ENCODE measurements around the gene DISC1. TPM values are rescaled to one million over a fixed set of nuclear protein-coding genes. Genes with fewer than 3 reads are reported as not detected.
"Not testable (repeated sequence)": the region's sequence is repeated elsewhere in the genome, so short reads cannot be mapped to it uniquely, and the experiment has no call there.

Gene DISC1
- total RNA-seq, 4 donors from 2014 or later, result 3.3 to 11.4 (median 4.2) TPM

GRCh38 chr1:231966983-231967382 lies 340.4 kb downstream of the DISC1 start:
- Histone ChIP-seq H3K4me3 (no peak overlapping the region), H3K27ac (no peak overlapping the region), H3K9me3 (no peaks in the 10 kb centered on the region), H3K4me1 (peaks cover 0 to 8% (median 0%) of the 10 kb centered on the region in 3 donors), H3K27me3 (no peaks in the 10 kb centered on the region), H3K36me3 (no peaks in the 10 kb centered on the region)
- intact Hi-C loops (cut with DNase I), result no loop called here
- 96 to 98% methylated on average over 2 of the region's 2 CpGs for whole genome bisulfite sequencing, 2 donors
- DNase-seq, result no peak
- no peak for TF ChIP-seq POLR2A (IDR thresholded peaks at IDR 0.05)
- TF ChIP-seq, protein P1, sequence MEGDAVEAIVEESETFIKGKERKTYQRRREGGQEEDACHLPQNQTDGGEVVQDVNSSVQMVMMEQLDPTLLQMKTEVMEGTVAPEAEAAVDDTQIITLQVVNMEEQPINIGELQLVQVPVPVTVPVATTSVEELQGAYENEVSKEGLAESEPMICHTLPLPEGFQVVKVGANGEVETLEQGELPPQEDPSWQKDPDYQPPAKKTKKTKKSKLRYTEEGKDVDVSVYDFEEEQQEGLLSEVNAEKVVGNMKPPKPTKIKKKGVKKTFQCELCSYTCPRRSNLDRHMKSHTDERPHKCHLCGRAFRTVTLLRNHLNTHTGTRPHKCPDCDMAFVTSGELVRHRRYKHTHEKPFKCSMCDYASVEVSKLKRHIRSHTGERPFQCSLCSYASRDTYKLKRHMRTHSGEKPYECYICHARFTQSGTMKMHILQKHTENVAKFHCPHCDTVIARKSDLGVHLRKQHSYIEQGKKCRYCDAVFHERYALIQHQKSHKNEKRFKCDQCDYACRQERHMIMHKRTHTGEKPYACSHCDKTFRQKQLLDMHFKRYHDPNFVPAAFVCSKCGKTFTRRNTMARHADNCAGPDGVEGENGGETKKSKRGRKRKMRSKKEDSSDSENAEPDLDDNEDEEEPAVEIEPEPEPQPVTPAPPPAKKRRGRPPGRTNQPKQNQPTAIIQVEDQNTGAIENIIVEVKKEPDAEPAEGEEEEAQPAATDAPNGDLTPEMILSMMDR (IDR thresholded peaks at IDR 0.05), result no peak

DNA sequence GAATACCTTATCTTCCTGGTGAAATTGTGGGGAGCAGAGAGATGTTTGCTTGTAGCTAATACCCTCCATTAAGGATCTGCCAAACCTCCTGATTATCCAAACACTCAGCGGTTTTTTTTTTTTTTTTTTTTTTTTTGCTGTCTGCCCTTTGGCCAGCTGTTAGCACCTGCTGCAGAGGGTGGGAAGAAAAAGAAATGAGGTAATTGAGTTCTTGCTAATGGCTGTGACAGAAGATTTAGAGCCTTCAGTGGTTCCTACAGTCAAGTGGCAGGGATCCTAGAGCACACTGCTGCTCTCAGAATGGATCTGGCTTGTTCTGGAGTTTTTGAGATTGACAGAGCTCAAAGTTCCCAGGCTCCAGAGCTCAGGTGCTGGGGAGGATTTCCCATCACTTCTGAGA lies 342.5 kb downstream of the DISC1 start:
- H3K36me3 ChIP-seq, result no peaks in the 10 kb centered on the region
- intact Hi-C loops (cut with DNase I), result no loop called here
- no peak for DNase-seq
- WGBS, 2 donors, result 62 to 70% methylated on average over 1 of the region's 1 CpG
- H3K27me3 ChIP-seq, result no peaks in the 10 kb centered on the region
- no peaks in the 10 kb centered on the region for H3K9me3 ChIP-seq
- TF ChIP-seq, protein P1 (IDR thresholded peaks at IDR 0.05), result no peak
- TF ChIP-seq POLR2A (IDR thresholded peaks at IDR 0.05), result no peak
- no peak overlapping the region for H3K4me3 ChIP-seq
- no peak overlapping the region for H3K27ac ChIP-seq
- peaks cover 0 to 8% (median 0%) of the 10 kb centered on the region in 3 donors for H3K4me1 ChIP-seq

DNA sequence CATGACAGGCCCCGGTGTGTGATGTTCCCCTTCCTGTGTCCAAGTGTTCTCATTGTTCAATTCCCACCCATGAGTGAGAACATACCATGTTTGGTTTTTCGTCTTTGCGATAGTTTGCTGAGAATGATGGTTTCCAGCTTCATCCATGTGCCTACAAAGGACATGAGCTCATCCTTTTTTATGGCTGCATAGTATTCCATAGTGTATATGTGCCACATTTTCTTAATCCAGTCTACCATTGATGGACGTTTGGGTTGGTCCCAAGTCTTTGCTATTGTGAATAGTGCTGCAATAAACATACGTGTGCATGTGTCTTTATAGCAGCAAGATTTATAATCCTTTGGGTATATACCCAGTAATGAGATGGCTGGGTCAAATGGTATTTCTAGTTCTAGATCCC lies 343.2 kb downstream of the DISC1 start:
- H3K4me3 ChIP-seq; DNase-seq; H3K27me3 ChIP-seq; H3K9me3 ChIP-seq; H3K36me3 ChIP-seq; intact Hi-C loops (cut with DNase I); H3K27ac ChIP-seq; H3K4me1 ChIP-seq: not testable (repeated sequence)
- WGBS, 2 donors, result 91 to 95% methylated on average over 5 of the region's 5 CpGs

DNA sequence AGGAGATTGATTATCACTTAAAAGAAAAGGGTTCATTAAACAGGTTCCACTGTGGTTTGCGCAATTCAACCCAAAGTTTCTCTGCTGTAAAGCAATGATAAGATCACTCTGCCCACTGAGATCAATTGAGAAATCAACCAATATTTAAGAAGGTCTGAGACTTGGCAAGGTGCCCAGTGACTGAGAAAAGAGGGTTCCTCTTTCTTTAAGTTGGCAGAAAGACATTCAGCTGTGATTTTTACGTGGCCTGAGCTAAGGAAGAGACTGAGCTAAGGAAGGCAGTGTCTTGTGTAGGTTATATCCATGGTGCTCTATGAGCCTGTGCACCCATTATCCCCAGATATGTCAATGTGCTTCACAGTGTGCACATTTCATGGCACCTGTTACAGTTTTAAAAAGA lies 344.1 kb downstream of the DISC1 start:
- no peak for DNase-seq
- Histone ChIP-seq H3K4me1 (peaks cover 0 to 8% (median 0%) of the 10 kb centered on the region in 3 donors), H3K27ac (no peak overlapping the region), H3K4me3 (no peak overlapping the region), H3K9me3 (no peaks in the 10 kb centered on the region), H3K27me3 (no peaks in the 10 kb centered on the region), H3K36me3 (no peaks in the 10 kb centered on the region)
- TF ChIP-seq POLR2A (IDR thresholded peaks at IDR 0.05), result no peak
- TF ChIP-seq, protein P1 (IDR thresholded peaks at IDR 0.05), result no peak
- WGBS, 2 donors, result 66 to 82% methylated on average over 2 of the region's 2 CpGs
- intact Hi-C loops (cut with DNase I), result no loop called here

GRCh38 chr1:231971397-231972110 lies 345.0 kb downstream of the DISC1 start:
- H3K4me3 ChIP-seq, result no peak overlapping the region
- intact Hi-C loops (cut with DNase I), result no loop called here
- WGBS, 2 donors, result 69% methylated on average over 12 of the region's 12 CpGs

More at GRCh38 chr1:231971397-231972110, 345.0 kb downstream of the DISC1 start:
- TF ChIP-seq POLR2A (IDR thresholded peaks at IDR 0.05), result no peak
- TF ChIP-seq, protein P1 (IDR thresholded peaks at IDR 0.05), result no peak
- no peaks in the 10 kb centered on the region for H3K9me3 ChIP-seq
- H3K36me3 ChIP-seq, result no peaks in the 10 kb centered on the region
- H3K4me1 ChIP-seq, result peaks cover 0 to 8% (median 0%) of the 10 kb centered on the region in 3 donors
- no peak for DNase-seq
- H3K27me3 ChIP-seq, result no peaks in the 10 kb centered on the region
- no peak overlapping the region for H3K27ac ChIP-seq
